ENCODE data around the gene LPIN1.

The LPIN1 gene

GRCh38 chr2:11699686-11700670 lies 46.5 kb upstream of the LPIN1 start:
- TF ChIP-seq SIN3A (IDR thresholded peaks at IDR 0.05; ENCODE audit: borderline replicate concordance, insufficient read depth, low read length) (no peak), TAF1 (IDR thresholded peaks at IDR 0.05; ENCODE audit: borderline replicate concordance, insufficient read depth, low read length) (no peak), FOXP2 (optimal IDR thresholded peaks at IDR 0.05; ENCODE audit: borderline replicate concordance, extremely low read depth, extremely low read length, insufficient read depth) (no peak), REST (IDR thresholded peaks at IDR 0.05; ENCODE audit: insufficient read depth in 1 of 2, low read depth in 2 of 2, low read length in 2 of 2) (no peak), POLR2AphosphoS5 (IDR thresholded peaks at IDR 0.05; ENCODE audit: low read depth, low read length) (no peak)

- TF ChIP-seq FOXP2 (optimal IDR thresholded peaks at IDR 0.05; ENCODE audit: borderline replicate concordance, extremely low read depth, extremely low read length, insufficient read depth) (no peak), SIN3A (IDR thresholded peaks at IDR 0.05; ENCODE audit: borderline replicate concordance, insufficient read depth, low read length) (no peak), REST (IDR thresholded peaks at IDR 0.05; ENCODE audit: insufficient read depth in 1 of 2, low read depth in 2 of 2, low read length in 2 of 2) (no peak), POLR2AphosphoS5 (IDR thresholded peaks at IDR 0.05; ENCODE audit: low read depth, low read length) (no peak), TAF1 (IDR thresholded peaks at IDR 0.05; ENCODE audit: borderline replicate concordance, insufficient read depth, low read length) (no peak)
Observed at GRCh38 chr2:11701206-11701605, 45.2 kb upstream of the LPIN1 start.

GRCh38 chr2:11701751-11702301 lies 44.6 kb upstream of the LPIN1 start:
- TF ChIP-seq REST (IDR thresholded peaks at IDR 0.05; ENCODE audit: insufficient read depth in 1 of 2, low read depth in 2 of 2, low read length in 2 of 2): no peak
- no peak for TF ChIP-seq POLR2AphosphoS5 (IDR thresholded peaks at IDR 0.05; ENCODE audit: low read depth, low read length)
- TF ChIP-seq SIN3A (IDR thresholded peaks at IDR 0.05; ENCODE audit: borderline replicate concordance, insufficient read depth, low read length): no peak
- no peak for TF ChIP-seq FOXP2 (optimal IDR thresholded peaks at IDR 0.05; ENCODE audit: borderline replicate concordance, extremely low read depth, extremely low read length, insufficient read depth)
- TF ChIP-seq TAF1 (IDR thresholded peaks at IDR 0.05; ENCODE audit: borderline replicate concordance, insufficient read depth, low read length): no peak

GRCh38 chr2:11702946-11703345 lies 43.5 kb upstream of the LPIN1 start:
- TF ChIP-seq SIN3A (IDR thresholded peaks at IDR 0.05; ENCODE audit: borderline replicate concordance, insufficient read depth, low read length): no peak
- TF ChIP-seq FOXP2 (optimal IDR thresholded peaks at IDR 0.05; ENCODE audit: borderline replicate concordance, extremely low read depth, extremely low read length, insufficient read depth): no peak
- no peak for TF ChIP-seq REST (IDR thresholded peaks at IDR 0.05; ENCODE audit: insufficient read depth in 1 of 2, low read depth in 2 of 2, low read length in 2 of 2)
- TF ChIP-seq TAF1 (IDR thresholded peaks at IDR 0.05; ENCODE audit: borderline replicate concordance, insufficient read depth, low read length): no peak
- TF ChIP-seq POLR2AphosphoS5 (IDR thresholded peaks at IDR 0.05; ENCODE audit: low read depth, low read length): no peak
